ENCODE measurements around the gene SLC13A1. TPM values are rescaled to one million over a fixed set of nuclear protein-coding genes. Genes with fewer than 3 reads are reported as not detected.

The SLC13A1 gene, protein sequence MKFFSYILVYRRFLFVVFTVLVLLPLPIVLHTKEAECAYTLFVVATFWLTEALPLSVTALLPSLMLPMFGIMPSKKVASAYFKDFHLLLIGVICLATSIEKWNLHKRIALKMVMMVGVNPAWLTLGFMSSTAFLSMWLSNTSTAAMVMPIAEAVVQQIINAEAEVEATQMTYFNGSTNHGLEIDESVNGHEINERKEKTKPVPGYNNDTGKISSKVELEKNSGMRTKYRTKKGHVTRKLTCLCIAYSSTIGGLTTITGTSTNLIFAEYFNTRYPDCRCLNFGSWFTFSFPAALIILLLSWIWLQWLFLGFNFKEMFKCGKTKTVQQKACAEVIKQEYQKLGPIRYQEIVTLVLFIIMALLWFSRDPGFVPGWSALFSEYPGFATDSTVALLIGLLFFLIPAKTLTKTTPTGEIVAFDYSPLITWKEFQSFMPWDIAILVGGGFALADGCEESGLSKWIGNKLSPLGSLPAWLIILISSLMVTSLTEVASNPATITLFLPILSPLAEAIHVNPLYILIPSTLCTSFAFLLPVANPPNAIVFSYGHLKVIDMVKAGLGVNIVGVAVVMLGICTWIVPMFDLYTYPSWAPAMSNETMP
- total RNA-seq (not detected), polyA plus RNA-seq (not detected)
- long read RNA-seq, donor 1, result 0 reads
- long read RNA-seq, donor 2, result 0 reads
- long read RNA-seq, donor 3, result 0 reads

DNA sequence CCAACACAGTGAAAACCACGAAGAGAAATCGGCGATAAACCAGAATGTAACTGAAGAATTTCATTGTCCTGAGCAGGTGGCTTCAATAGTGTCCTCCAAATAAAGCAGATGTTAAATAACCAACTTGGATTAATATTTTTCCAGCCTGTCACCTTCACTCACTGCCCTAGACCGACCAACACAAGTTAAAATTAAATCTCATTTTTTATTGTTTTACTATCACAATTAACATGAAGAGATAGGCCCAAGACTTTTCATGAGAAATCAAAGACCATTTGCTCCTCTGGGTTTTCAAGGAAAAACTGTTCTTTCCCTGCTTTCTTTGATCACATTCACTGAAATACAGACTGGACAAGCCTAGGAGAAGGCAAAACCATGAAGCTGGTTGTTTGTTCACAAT is at the start of gene SLC13A1:
Gene SLC13A1, minus strand, starts transcription at position 87 of the 400 bp plus-strand sequence. Its CDS starts 23 bp downstream, at position 64.
- Histone ChIP-seq H3K4me3 (no peak within 1 kb of the TSS), H3K27ac (no peak within 1 kb of the TSS), H3K36me3 (no peaks in the 10 kb centered on the region), H3K4me1 (peaks cover 0 to 7% (median 0%) of the 10 kb centered on the region in 9 donors), H3K27me3 (no peaks in the 10 kb centered on the region), H3K9me3 (no peaks in the 10 kb centered on the region)
- intact Hi-C loops (cut with DNase I), result loop anchor here in 3 of 10 donors (10.0 kb wide), 1 partner anchor 165 kb away; no protein-coding TSS in a partner anchor
- TF ChIP-seq, protein P1, sequence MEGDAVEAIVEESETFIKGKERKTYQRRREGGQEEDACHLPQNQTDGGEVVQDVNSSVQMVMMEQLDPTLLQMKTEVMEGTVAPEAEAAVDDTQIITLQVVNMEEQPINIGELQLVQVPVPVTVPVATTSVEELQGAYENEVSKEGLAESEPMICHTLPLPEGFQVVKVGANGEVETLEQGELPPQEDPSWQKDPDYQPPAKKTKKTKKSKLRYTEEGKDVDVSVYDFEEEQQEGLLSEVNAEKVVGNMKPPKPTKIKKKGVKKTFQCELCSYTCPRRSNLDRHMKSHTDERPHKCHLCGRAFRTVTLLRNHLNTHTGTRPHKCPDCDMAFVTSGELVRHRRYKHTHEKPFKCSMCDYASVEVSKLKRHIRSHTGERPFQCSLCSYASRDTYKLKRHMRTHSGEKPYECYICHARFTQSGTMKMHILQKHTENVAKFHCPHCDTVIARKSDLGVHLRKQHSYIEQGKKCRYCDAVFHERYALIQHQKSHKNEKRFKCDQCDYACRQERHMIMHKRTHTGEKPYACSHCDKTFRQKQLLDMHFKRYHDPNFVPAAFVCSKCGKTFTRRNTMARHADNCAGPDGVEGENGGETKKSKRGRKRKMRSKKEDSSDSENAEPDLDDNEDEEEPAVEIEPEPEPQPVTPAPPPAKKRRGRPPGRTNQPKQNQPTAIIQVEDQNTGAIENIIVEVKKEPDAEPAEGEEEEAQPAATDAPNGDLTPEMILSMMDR (IDR thresholded peaks at IDR 0.05), result no peak
- DNase-seq (no peak), ATAC-seq (no peak)
- WGBS, 2 donors, result 89 to 91% methylated on average over 4 of the region's 4 CpGs

DNA sequence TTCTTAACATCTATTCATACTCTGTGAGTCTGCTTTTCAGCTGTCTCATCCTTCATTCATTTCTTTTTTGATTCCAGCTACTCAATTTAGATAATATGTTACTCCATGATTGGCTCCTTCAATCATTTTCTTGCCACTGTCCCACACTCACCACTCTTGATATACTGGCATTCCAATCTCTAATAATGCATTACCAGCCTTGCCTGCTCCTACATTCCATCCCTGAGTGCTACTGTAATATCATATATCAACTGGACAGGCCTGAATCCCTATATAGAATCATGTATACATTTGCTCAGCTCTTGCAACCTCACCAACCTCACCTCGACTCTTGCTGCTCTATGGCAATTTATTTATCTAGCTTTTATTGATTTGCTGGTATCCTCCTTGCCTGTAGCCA is 45.0 kb upstream of the SLC13A1 start:
- no peak overlapping the region for H3K4me3 ChIP-seq
- no peak for DNase-seq
- no peaks in the 10 kb centered on the region for H3K36me3 ChIP-seq
- ATAC-seq, result no peak
- no peaks in the 10 kb centered on the region for H3K9me3 ChIP-seq
- WGBS, 2 donors, result 47 to 50% methylated on average over 1 of the region's 1 CpG
- no peaks in the 10 kb centered on the region for H3K4me1 ChIP-seq
- no peaks in the 10 kb centered on the region for H3K27me3 ChIP-seq
- TF ChIP-seq, protein P1 (IDR thresholded peaks at IDR 0.05), result no peak
- intact Hi-C loops (cut with DNase I), result no loop called here
- H3K27ac ChIP-seq, result no peak overlapping the region

DNA sequence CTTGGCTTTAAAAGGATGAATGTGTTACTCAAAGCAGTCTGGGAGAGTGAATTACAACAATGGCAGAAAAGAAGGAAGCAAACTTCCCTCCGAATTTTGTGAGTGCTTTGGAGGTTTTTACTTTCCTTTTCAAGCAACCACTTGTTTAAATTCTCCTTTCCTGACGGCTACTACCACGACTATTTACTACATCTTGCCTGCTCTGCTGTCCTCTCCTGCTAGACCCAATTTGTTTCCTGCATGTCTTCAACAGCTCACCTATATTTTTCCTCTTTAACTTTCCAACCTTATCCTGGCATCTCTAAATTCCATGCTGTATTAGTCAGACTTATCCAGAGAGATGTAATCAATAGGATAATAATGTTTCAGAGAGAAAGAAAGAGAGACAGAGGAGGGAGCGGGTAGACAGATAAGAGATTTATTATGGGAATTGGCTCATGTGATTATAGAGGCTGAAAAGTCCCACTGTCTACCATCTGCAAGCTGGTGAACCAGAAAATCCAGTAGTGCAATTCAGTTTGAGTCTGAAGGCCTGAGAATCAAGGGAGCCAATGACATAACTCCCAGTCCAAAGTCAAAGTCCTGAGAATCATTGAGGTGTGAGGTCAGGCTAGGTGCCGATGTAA is 42.8 kb upstream of the SLC13A1 start:
- DNase-seq, result no peak
- 66 to 70% methylated on average over 5 of the region's 5 CpGs for WGBS, 2 donors
- no peak overlapping the region for H3K4me3 ChIP-seq
- H3K27me3 ChIP-seq, result no peaks in the 10 kb centered on the region
- no peaks in the 10 kb centered on the region for H3K9me3 ChIP-seq
- H3K27ac ChIP-seq, result no peak overlapping the region
- no peaks in the 10 kb centered on the region for H3K4me1 ChIP-seq
- intact Hi-C loops (cut with DNase I), result no loop called here
- TF ChIP-seq, protein P1 (IDR thresholded peaks at IDR 0.05), result no peak
- ATAC-seq, result no peak
- H3K36me3 ChIP-seq, result no peaks in the 10 kb centered on the region

DNA sequence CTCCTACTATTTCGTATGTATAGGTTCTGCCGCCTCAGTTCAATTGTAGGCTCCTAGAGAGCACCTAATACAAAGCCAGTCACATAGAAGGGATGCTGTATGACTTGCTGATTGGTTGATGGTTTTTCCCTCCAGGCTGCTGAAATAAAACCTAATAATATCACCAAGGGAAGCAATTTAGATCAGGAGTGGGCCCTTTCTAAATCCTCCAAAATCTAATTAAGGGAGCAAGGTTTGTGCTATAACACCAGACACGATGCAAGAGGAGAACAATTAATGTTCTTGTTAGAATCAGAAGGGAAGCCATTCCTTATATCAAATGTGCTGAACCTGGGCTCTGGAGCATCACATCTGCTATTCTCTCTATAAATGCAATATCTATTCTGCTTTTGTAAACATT is 42.0 kb upstream of the SLC13A1 start:
- H3K36me3 ChIP-seq, result no peaks in the 10 kb centered on the region
- no peak for DNase-seq
- H3K9me3 ChIP-seq, result no peaks in the 10 kb centered on the region
- TF ChIP-seq, protein P1 (IDR thresholded peaks at IDR 0.05), result no peak
- intact Hi-C loops (cut with DNase I), result no loop called here
- ATAC-seq, result no peak
- no peak overlapping the region for H3K27ac ChIP-seq
- H3K4me1 ChIP-seq, result no peaks in the 10 kb centered on the region
- no peak overlapping the region for H3K4me3 ChIP-seq
- 79 to 84% methylated on average over 3 of the region's 3 CpGs for WGBS, 2 donors
- no peaks in the 10 kb centered on the region for H3K27me3 ChIP-seq

All from heart right ventricle (tissue), 16 donors.